HepG2 (cell line): ENCODE measurements around the gene PIBF1. TPM values are rescaled to one million over a fixed set of nuclear protein-coding genes. Genes with fewer than 3 reads are reported as not detected.
"Not testable (repeated sequence)": the region's sequence is repeated elsewhere in the genome, so short reads cannot be mapped to it uniquely, and the experiment has no call there.

Source experiments
- ATAC-seq: fragments of 200-7000 bp; cut with Tn5 transposase; 3 replicates; pipeline ENCODE4 v1.9.1; 2020; ENCODE audit warnings: mild to moderate bottlenecking, moderate library complexity
- BruUV-seq: library from RNA; stranded (reverse); fragments of 400-500 nt; replicated peaks from 2 replicates; lab custom pipeline; 2021; lab: Mats Ljungman, UMichigan
- CTCF ChIA-PET: fragments of 300-600 bp; formaldehyde crosslinking; extraction: SDS; loops from one replicate; lab custom pipeline; 2021; ENCODE audit warnings: low total read pairs, inconsistent platforms, low intra/inter-chr PET ratio; lab: Yijun Ruan, JAX
- POLR2A ChIA-PET: fragments of 350-600 bp; sonication (Branson Sonifier 250); formaldehyde crosslinking; loops from one replicate; lab custom pipeline; 2020; ENCODE audit warnings: antibody characterized with exemption, inconsistent platforms; lab: Yijun Ruan, JAX
- DNase-seq: peaks from one replicate; pipeline ENCODE4 v3.0.0-alpha.2; 2015; ENCODE audit warnings: low spot score
- FAIRE-seq: peaks from 3 replicates; lab custom pipeline; 2011; peaks lifted over from hg19 to GRCh38; lab: Jason Lieb, UNC
- H2AFZ ChIP-seq: one replicate; pipeline ENCODE4 v1.6.1; 2011; ENCODE audit warnings: low read length, inconsistent platforms
- H3K27ac ChIP-seq: fragments of 300-600 bp; 3 replicates; pipeline ENCODE4 v1.8.0; 2011; ENCODE audit warnings: mixed run types, mild to moderate bottlenecking, mixed read lengths, low read length, inconsistent platforms; ENCODE audit not compliant: insufficient read depth; ENCODE audit errors: extremely low read length
- H3K27me3 ChIP-seq, 2 experiments: fragments of 200-600 bp in 1 of 2; 2 replicates in 1 of 2; 3 replicates in 1 of 2; pipeline versions ENCODE4 v1.6.0 to v1.8.0; 2011; ENCODE audit warnings: low read length in 2 of 2, mild to moderate bottlenecking in 2 of 2, moderate library complexity in 2 of 2, inconsistent platforms in 1 of 2; ENCODE audit not compliant: insufficient read depth in 2 of 2, control insufficient read depth in 1 of 2
- H3K36me3 ChIP-seq, 2 experiments: fragments of 200-600 bp in 1 of 2; replicated peaks in 1 of 2; 2 replicates in 1 of 2; 3 replicates in 1 of 2; pipeline versions ENCODE4 v1.5.1 to v1.8.0; 2011; ENCODE audit warnings: low read length in 2 of 2, inconsistent platforms in 1 of 2; ENCODE audit not compliant: insufficient read depth in 2 of 2, control insufficient read depth in 1 of 2
- H3K4me1 ChIP-seq: 2 replicates; pipeline ENCODE4 v1.5.1; 2012; ENCODE audit warnings: low read length, inconsistent platforms; ENCODE audit not compliant: insufficient read depth
- H3K4me2 ChIP-seq: 2 replicates; pipeline ENCODE4 v1.6.0; 2011; ENCODE audit warnings: low read depth, low read length, inconsistent platforms
- H3K4me3 ChIP-seq, 3 experiments: fragments of 200-600 bp in 1 of 3; sonication (generic), shearing (Covaris generic) in 1 of 3; replicated peaks in 1 of 3; 2 replicates each; pipeline ENCODE4 v1.5.1; 2011 to 2016; ENCODE audit warnings: low read length in 3 of 3, inconsistent platforms in 2 of 3, low read depth in 2 of 3, mild to moderate bottlenecking in 2 of 3, control low read depth in 1 of 3, mixed read lengths in 1 of 3; ENCODE audit not compliant: insufficient read depth in 1 of 3
- H3K79me2 ChIP-seq: one replicate; pipeline ENCODE4 v1.6.1; 2011; ENCODE audit warnings: low read length, inconsistent platforms; ENCODE audit not compliant: insufficient read depth
- H3K9ac ChIP-seq: 2 replicates; pipeline ENCODE4 v1.6.0; 2011; ENCODE audit warnings: mild to moderate bottlenecking, low read depth, low read length, inconsistent platforms; ENCODE audit not compliant: insufficient read depth
- H3K9me3 ChIP-seq: 2 replicates; pipeline ENCODE4 v1.5.1; 2012; ENCODE audit warnings: mild to moderate bottlenecking, low read length
- H4K20me1 ChIP-seq: 2 replicates; pipeline ENCODE4 v1.6.0; 2011; ENCODE audit warnings: inconsistent platforms, mild to moderate bottlenecking, low read length, moderate library complexity; ENCODE audit not compliant: insufficient read depth
- ARID3A ChIP-seq: IDR thresholded peaks from 2 replicates; pipeline ENCODE4 v1.6.1; 2012; ENCODE audit warnings: low read depth, low read length, improper control_type of control experiment
- ESRRA ChIP-seq: sonication (generic); formaldehyde crosslinking; IDR thresholded peaks from 2 replicates; pipeline ENCODE4 v1.5.1; 2020; ENCODE audit warnings: mild to moderate bottlenecking, low read depth, missing genetic modification reagents
- FOSL1 ChIP-seq: sonication (generic); formaldehyde crosslinking; IDR thresholded peaks from 2 replicates; pipeline ENCODE4 v1.9.0; 2021; ENCODE audit warnings: missing genetic modification reagents, borderline replicate concordance
- FOXP1 ChIP-seq, 2 experiments: fragments of 450-650 bp in 1 of 2; IDR thresholded peaks; 2 replicates each; pipeline ENCODE4 v1.6.1; 2017 to 2018; ENCODE audit warnings: antibody characterized with exemption in 1 of 2
- MATR3 ChIP-seq: sonication (generic); formaldehyde crosslinking; IDR thresholded peaks from 2 replicates; pipeline ENCODE4 v1.4.0; 2020; ENCODE audit warnings: missing genetic modification reagents
- PRDM15 ChIP-seq: sonication (generic); formaldehyde crosslinking; IDR thresholded peaks from 2 replicates; pipeline ENCODE4 v1.4.0; 2020; ENCODE audit warnings: missing genetic modification reagents
- SRF ChIP-seq: IDR thresholded peaks from 2 replicates; pipeline ENCODE4 v1.6.1; 2011; ENCODE audit warnings: mild to moderate bottlenecking, low read depth, low read length, moderate library complexity
- YEATS2 ChIP-seq: sonication (generic); formaldehyde crosslinking; IDR thresholded peaks from 2 replicates; pipeline ENCODE4 v1.4.0; 2020; ENCODE audit warnings: missing genetic modification reagents, borderline replicate concordance
- ZNF577 ChIP-seq: sonication (generic); formaldehyde crosslinking; IDR thresholded peaks from 2 replicates; pipeline ENCODE4 v1.4.0; 2020; ENCODE audit warnings: mild to moderate bottlenecking, low read depth, missing genetic modification reagents, borderline replicate concordance
- ZNF720 ChIP-seq: sonication (generic); formaldehyde crosslinking; IDR thresholded peaks from 2 replicates; pipeline ENCODE4 v1.4.0; 2020; ENCODE audit warnings: missing genetic modification reagents
- WGBS: methylation state at CpG from one replicate; pipeline ENCODE4 v1.1.6; 2017; ENCODE audit warnings: low lambda C conversion rate; 5-methylcytosine and 5-hydroxymethylcytosine counted together
- in situ Hi-C: cut with HindIII; loops from 2 replicates; pipeline ENCODE4 v1.10.0; 2017; ENCODE audit warnings: low pct_unique_long_range_greater_than_20kb; ENCODE audit not compliant: extremely low pct_ligation_motif_present
- intact Hi-C: fragments of 100-400 bp; cut with micrococcal nuclease; formaldehyde crosslinking; loops from one replicate; pipeline ENCODE4 v1.10.0; 2022; ENCODE audit not compliant: unreplicated experiment
- polyA plus RNA-seq, 8 experiments: library from polyadenylated mRNA; depleted of rRNA in 3 of 8; stranded (reverse) in 7 of 8; unstranded in 1 of 8; fragments of >200 nt; fragmentation: Illumina TruSeq in 4 of 8; extraction: Trizol in 4 of 8; gene quantifications; 2 replicates each; pipeline versions ENCODE4 v1.2.1 to v1.2.3, GENCODE V29; 2011 to 2016; ENCODE audit warnings: low read depth in 4 of 8, missing spikeins in 1 of 8, mixed read lengths in 1 of 8; ENCODE audit not compliant: insufficient read depth in 1 of 8
- total RNA-seq, 5 experiments: library from RNA; depleted of rRNA; stranded (reverse); fragments of >200 nt; fragmentation: Illumina TruSeq; extraction: Trizol; gene quantifications; 2 replicates each; pipeline ENCODE4 v1.2.3, GENCODE V29; 2016; ENCODE audit warnings: low read depth in 1 of 5

The PIBF1 gene
- total and polyA plus RNA-seq, 2 of the 13 experiments (the other 11 are each of a cell fraction or from before 2014, with no cell fraction given), result 4.2 to 15.8 TPM

- TF ChIP-seq PRDM15 (CRISPR knock-in tag), result no peak
- no peak for TF ChIP-seq ARID3A
- TF ChIP-seq FOXP1 (IDR thresholded peaks at IDR 0.05), result no peak
- no peak for TF ChIP-seq FOXP1 (CRISPR knock-in tag; IDR thresholded peaks at IDR 0.05)
- no peak for TF ChIP-seq ZNF720 (CRISPR knock-in tag)
- no peak for TF ChIP-seq FOSL1
- TF ChIP-seq SRF, result no peak
- TF ChIP-seq ESRRA (CRISPR knock-in tag), result no peak
- TF ChIP-seq ZNF577 (CRISPR knock-in tag), result no peak
- TF ChIP-seq YEATS2 (CRISPR knock-in tag), result no peak
- no peak for TF ChIP-seq MATR3 (CRISPR knock-in tag)
These were observed 784 bp downstream of the PIBF1 start (continued) for GRCh38 chr13:72782717-72783116.

GRCh38 chr13:72784679-72785078 lies 2.7 kb downstream of the PIBF1 start:
- H3K9ac ChIP-seq, FAIRE-seq, ATAC-seq, H3K27ac ChIP-seq, intact Hi-C loops, H3K9me3 ChIP-seq, DNase-seq, H3K4me2 ChIP-seq, in situ Hi-C loops, H3K4me3 ChIP-seq, POLR2A ChIA-PET, H3K27me3 ChIP-seq, H2AFZ ChIP-seq, H4K20me1 ChIP-seq, BruUV-seq, CTCF ChIA-PET: not testable (repeated sequence)
- Histone ChIP-seq H3K36me3 (peaks cover 3 to 10% of the 10 kb centered on the region in 2 experiments; a peak in 4 of 5 replicates), H3K79me2 (peaks cover 55% of the 10 kb centered on the region), H3K4me1 (peaks cover 27% of the 10 kb centered on the region)
- WGBS, result 93% methylated on average over 4 of the region's 4 CpGs
